ENCODE measurements around the gene DPH6. TPM values are rescaled to one million over a fixed set of nuclear protein-coding genes. Genes with fewer than 3 reads are reported as not detected.
"Not testable (repeated sequence)": the region's sequence is repeated elsewhere in the genome, so short reads cannot be mapped to it uniquely, and the experiment has no call there.

Gene DPH6
- total RNA-seq, 1 donor from 2014 or later = 13.2 TPM

DNA sequence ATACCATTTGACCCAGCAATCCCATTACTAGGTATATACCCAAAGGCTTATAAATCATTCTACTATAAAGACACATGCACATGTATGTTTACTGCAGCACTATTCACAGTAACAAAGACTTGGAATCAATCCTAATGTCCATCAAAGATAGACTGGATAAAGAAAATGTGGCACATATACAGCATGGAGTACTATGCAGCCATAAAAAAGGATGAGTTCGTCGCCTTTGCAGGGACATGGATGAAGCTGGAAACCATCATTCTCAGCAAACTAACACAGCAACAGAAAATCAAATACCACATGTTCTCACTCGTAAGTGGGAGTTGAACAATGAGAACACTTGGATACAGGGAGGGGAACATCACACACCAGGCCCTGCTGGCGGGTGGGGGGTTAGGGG lies 104.7 kb downstream of the DPH6 start:
- H3K4me3 Mint-ChIP-seq (ENCODE audit: low read depth); H3K9me3 Mint-ChIP-seq; H3K36me3 Mint-ChIP-seq (ENCODE audit: low read depth); H3K27me3 Mint-ChIP-seq (ENCODE audit: low read depth); H3K27ac Mint-ChIP-seq; DNase-seq (ENCODE audit: low spot score); H3K4me1 Mint-ChIP-seq (ENCODE audit: low read depth): not testable (repeated sequence)
- intact Hi-C loops (cut with micrococcal nuclease) = loop anchor here (10.0 kb wide), 1 partner anchor 156 kb away; no protein-coding TSS in a partner anchor

DNA sequence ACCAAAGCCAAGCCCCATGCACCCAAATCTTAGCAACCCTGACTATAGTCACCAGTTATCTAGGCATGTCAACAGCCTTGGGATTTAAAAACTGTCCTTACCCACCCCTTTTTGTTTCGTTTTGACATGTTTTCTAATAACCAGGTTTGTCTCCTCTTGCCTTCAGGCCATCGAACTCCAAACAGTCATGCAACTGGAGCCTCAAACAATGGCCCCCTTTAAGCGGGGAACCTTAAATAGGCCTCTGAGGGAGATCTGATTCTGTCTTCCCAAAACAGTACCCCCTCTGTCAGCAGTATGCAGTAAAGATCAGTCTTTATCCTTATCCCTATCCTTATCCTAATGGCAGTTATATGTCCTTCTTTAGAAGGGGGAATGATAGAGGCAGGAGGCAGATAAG lies 105.7 kb downstream of the DPH6 start:
- no peaks in the 10 kb centered on the region for H3K36me3 Mint-ChIP-seq (ENCODE audit: low read depth)
- no peak for DNase-seq (ENCODE audit: low spot score)
- no peak overlapping the region for H3K27ac Mint-ChIP-seq
- H3K4me1 Mint-ChIP-seq (ENCODE audit: low read depth) = no peaks in the 10 kb centered on the region
- no peak overlapping the region for H3K4me3 Mint-ChIP-seq (ENCODE audit: low read depth)
- no peaks in the 10 kb centered on the region for H3K27me3 Mint-ChIP-seq (ENCODE audit: low read depth)
- intact Hi-C loops (cut with micrococcal nuclease) = loop anchor here (10.0 kb wide), 1 partner anchor 155 kb away; no protein-coding TSS in a partner anchor
- peaks cover 3% of the 10 kb centered on the region for H3K9me3 Mint-ChIP-seq

DNA sequence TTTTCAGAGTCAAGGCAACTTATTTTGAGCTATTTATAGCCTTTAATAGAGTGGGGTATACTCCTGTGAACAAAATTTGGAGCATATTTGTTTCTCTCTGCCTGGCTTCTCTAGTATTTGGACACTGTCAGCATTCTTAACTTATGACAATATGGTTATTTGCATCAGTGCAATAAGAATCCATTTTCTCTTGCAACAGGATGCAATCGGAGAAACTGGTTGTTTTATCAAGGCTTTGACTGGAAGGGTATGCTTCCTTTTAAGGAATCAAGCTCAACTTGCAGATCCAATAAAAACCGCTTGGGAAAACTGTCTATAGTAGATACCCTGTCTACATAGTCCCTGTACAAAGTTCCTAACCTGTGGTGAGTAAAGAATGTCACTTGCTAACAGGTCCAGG lies 106.7 kb downstream of the DPH6 start:
- H3K27me3 Mint-ChIP-seq (ENCODE audit: low read depth) = no peaks in the 10 kb centered on the region
- no peak overlapping the region for H3K4me3 Mint-ChIP-seq (ENCODE audit: low read depth)
- intact Hi-C loops (cut with micrococcal nuclease) = no loop called here
- no peak overlapping the region for H3K27ac Mint-ChIP-seq
- H3K9me3 Mint-ChIP-seq = peaks cover 3% of the 10 kb centered on the region
- DNase-seq (ENCODE audit: low spot score) = no peak
- H3K36me3 Mint-ChIP-seq (ENCODE audit: low read depth) = no peaks in the 10 kb centered on the region
- no peaks in the 10 kb centered on the region for H3K4me1 Mint-ChIP-seq (ENCODE audit: low read depth)

DNA sequence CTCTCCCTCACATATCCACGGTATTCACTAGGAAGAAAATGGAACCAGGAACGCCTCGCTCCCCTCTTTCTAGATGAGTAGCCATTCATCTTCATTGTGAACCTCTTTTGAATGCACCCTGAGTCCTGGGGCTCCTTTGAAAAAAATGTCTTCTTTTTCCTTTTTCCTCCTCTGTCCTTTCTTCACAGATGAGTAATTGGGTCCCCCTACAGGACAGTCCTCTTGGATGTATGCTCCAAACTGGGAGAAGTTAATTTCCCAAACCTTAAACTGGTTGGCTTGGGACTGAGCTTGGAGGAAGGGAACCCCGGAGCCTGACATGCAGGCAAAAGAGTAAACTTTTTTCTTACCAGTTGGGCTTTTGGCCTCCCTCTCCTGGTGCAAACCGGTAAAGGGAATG lies 108.8 kb downstream of the DPH6 start:
- no peak overlapping the region for H3K4me3 Mint-ChIP-seq (ENCODE audit: low read depth)
- peaks cover 3% of the 10 kb centered on the region for H3K9me3 Mint-ChIP-seq
- H3K4me1 Mint-ChIP-seq (ENCODE audit: low read depth) = no peaks in the 10 kb centered on the region
- H3K36me3 Mint-ChIP-seq (ENCODE audit: low read depth) = no peaks in the 10 kb centered on the region
- H3K27me3 Mint-ChIP-seq (ENCODE audit: low read depth) = no peaks in the 10 kb centered on the region
- no peak overlapping the region for H3K27ac Mint-ChIP-seq
- no peak for DNase-seq (ENCODE audit: low spot score)
- intact Hi-C loops (cut with micrococcal nuclease) = no loop called here

DNA sequence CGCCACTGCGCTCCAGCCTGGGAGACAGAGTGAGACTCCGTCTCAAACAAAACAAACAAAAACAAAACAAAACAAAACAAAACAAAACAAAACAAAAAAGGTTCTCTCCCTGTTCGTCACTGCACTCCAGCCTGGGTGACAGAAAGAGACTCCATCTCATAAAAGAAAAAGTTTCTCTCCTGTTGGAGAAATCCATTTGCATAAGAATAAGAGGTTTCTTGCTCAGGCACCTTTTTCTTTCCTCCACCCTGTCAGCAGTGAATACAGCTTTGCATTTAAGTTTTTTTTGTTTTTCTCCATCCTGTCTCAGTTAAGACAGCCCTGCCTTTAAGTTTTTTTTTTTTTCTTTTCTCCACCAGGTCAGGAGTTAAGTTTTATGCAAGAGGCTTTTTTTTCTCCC lies 109.5 kb downstream of the DPH6 start:
- intact Hi-C loops (cut with micrococcal nuclease) = no loop called here
- H3K27me3 Mint-ChIP-seq (ENCODE audit: low read depth) = no peaks in the 10 kb centered on the region
- H3K4me1 Mint-ChIP-seq (ENCODE audit: low read depth) = no peaks in the 10 kb centered on the region
- H3K9me3 Mint-ChIP-seq = peaks cover 3% of the 10 kb centered on the region
- H3K27ac Mint-ChIP-seq = no peak overlapping the region
- no peak overlapping the region for H3K4me3 Mint-ChIP-seq (ENCODE audit: low read depth)
- no peaks in the 10 kb centered on the region for H3K36me3 Mint-ChIP-seq (ENCODE audit: low read depth)
- DNase-seq (ENCODE audit: low spot score) = no peak

DNA sequence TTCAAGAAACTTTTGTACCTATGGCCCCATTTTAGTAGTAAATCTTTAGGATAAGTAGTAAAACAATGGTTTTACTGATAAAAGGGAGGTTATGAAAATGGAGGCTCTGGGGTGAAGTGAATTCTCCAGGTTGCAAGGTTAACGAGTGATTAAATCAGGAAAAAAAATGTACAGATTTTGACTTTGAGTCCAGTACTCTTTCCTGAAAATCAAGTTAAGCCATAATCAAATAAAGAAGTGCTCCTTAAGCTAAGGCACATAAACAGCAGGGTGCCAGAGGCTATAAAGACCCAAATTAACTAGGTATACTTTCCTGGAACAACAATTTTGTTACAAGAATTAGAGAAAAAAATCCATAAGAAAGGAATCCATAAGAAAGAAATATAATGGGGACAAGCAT lies 114.7 kb downstream of the DPH6 start:
- no peak overlapping the region for H3K4me3 Mint-ChIP-seq (ENCODE audit: low read depth)
- intact Hi-C loops (cut with micrococcal nuclease) = no loop called here
- DNase-seq (ENCODE audit: low spot score) = no peak
- H3K27ac Mint-ChIP-seq = no peak overlapping the region
- H3K27me3 Mint-ChIP-seq (ENCODE audit: low read depth) = no peaks in the 10 kb centered on the region
- H3K36me3 Mint-ChIP-seq (ENCODE audit: low read depth) = no peaks in the 10 kb centered on the region
- no peaks in the 10 kb centered on the region for H3K4me1 Mint-ChIP-seq (ENCODE audit: low read depth)
- peaks cover 3% of the 10 kb centered on the region for H3K9me3 Mint-ChIP-seq

DNA sequence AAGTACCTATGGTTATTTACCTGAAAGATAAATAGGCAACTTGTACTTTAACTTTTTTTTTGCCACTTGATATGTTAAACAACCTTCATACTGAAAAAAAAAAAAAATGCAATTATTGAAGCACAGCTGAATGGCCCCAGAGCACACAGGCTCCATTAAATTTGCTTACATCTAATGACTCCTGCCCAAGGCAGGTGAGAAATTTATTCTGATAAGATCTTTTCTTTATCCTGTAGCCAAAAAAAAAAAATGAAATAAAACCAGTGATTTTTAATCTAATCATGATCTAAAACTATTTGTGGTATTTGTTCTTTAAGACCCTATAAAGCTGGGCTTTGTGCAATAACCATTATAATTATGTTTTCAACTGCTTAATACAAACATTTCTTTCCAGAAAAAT lies 115.7 kb downstream of the DPH6 start:
- intact Hi-C loops (cut with micrococcal nuclease) = no loop called here
- H3K4me1 Mint-ChIP-seq (ENCODE audit: low read depth) = no peaks in the 10 kb centered on the region
- no peak for DNase-seq (ENCODE audit: low spot score)
- no peak overlapping the region for H3K27ac Mint-ChIP-seq
- no peaks in the 10 kb centered on the region for H3K36me3 Mint-ChIP-seq (ENCODE audit: low read depth)
- H3K27me3 Mint-ChIP-seq (ENCODE audit: low read depth) = no peaks in the 10 kb centered on the region
- H3K4me3 Mint-ChIP-seq (ENCODE audit: low read depth) = no peak overlapping the region
- no peaks in the 10 kb centered on the region for H3K9me3 Mint-ChIP-seq

DNA sequence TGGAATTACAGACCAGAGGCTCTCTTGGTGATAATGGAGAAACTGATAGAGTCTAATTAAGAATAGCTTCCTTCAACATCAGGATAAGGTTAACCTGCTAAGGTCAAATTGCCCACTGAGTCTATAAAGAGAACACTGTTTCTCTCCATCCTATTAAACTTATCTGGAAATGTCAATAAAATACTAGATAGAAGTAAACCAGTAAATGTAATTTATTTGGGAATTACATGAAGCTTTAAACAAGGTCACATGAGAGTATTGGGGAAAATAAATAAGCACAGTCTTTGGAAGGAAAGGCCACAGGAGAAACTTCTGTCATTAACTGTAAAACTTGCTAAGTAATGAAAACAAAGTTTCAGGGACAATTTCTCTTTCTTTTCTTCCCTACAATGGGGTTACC lies 118.5 kb downstream of the DPH6 start:
- Mint-ChIP-seq H3K4me3 (ENCODE audit: low read depth) (no peak overlapping the region), H3K27me3 (ENCODE audit: low read depth) (no peaks in the 10 kb centered on the region), H3K36me3 (ENCODE audit: low read depth) (no peaks in the 10 kb centered on the region), H3K27ac (no peak overlapping the region), H3K4me1 (ENCODE audit: low read depth) (no peaks in the 10 kb centered on the region), H3K9me3 (peaks cover 3% of the 10 kb centered on the region)
- DNase-seq (ENCODE audit: low spot score) = no peak
- intact Hi-C loops (cut with micrococcal nuclease) = no loop called here

DNA sequence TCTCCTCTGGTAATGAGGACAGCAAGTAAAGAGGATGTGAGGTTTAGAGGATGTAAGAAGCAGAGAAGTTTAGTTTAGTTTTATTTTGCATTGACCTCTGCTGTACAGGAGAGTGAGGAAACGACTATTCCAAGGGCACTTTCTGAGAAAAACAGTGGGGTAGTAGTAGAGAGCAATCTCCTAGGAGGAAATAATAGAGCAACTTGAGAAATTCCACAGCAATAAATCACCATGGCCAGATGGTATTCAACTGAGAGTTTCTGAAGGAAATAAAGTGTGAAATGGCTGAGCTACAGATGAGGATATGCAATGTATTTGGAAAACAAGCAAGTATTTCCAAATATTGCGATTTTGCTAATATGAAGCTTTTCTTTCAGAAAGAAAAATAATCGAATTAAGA lies 118.9 kb downstream of the DPH6 start:
- no peaks in the 10 kb centered on the region for H3K4me1 Mint-ChIP-seq (ENCODE audit: low read depth)
- no peak overlapping the region for H3K27ac Mint-ChIP-seq
- H3K36me3 Mint-ChIP-seq (ENCODE audit: low read depth) = no peaks in the 10 kb centered on the region
- intact Hi-C loops (cut with micrococcal nuclease) = no loop called here
- no peaks in the 10 kb centered on the region for H3K27me3 Mint-ChIP-seq (ENCODE audit: low read depth)
- H3K4me3 Mint-ChIP-seq (ENCODE audit: low read depth) = no peak overlapping the region
- peaks cover 3% of the 10 kb centered on the region for H3K9me3 Mint-ChIP-seq
- DNase-seq (ENCODE audit: low spot score) = no peak

DNA sequence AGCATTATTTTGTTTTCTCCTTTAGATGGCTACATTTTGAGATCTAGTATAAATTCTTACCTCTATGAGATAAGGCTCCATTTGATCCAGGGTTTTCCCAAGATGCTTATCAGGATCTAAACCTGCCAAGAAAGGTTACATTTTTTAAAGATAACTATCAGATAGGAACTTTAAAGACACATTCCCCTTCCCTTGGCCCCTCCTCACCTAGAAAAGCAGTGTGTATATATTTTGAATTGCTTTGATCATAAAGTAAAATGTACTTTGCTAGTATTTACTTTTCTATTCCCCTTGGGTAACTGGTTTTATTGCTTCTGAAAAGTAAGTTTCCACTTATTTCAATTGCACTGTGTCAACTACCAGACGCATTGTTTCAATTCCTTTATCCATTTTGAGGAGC lies 135.2 kb downstream of the DPH6 start:
- Mint-ChIP-seq H3K4me3 (ENCODE audit: low read depth) (no peak overlapping the region), H3K36me3 (ENCODE audit: low read depth) (no peaks in the 10 kb centered on the region), H3K27ac (no peak overlapping the region), H3K27me3 (ENCODE audit: low read depth) (no peaks in the 10 kb centered on the region), H3K4me1 (ENCODE audit: low read depth) (no peaks in the 10 kb centered on the region), H3K9me3 (no peaks in the 10 kb centered on the region)
- DNase-seq (ENCODE audit: low spot score) = no peak
- intact Hi-C loops (cut with micrococcal nuclease) = no loop called here

DNA sequence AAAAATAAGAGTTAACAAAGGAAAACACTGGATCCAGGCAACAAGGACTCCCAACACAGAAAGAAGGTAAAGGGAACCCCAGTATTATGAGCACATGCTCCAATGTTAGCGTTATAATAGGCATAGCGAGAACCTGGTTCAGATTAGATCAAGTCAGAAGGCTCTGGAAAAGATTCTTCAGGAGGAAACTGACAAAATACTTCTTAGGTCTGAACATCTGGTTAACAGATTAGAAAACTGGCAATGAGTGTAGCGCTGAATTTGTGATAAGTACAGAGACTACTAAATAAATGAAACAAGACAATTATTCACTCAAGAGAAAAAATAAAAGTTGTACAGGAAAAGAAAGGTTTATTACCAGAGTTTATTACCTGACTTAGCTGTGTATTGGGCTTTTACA lies 146.1 kb downstream of the DPH6 start:
- H3K9me3 Mint-ChIP-seq = no peaks in the 10 kb centered on the region
- H3K36me3 Mint-ChIP-seq (ENCODE audit: low read depth) = no peaks in the 10 kb centered on the region
- H3K4me1 Mint-ChIP-seq (ENCODE audit: low read depth) = no peaks in the 10 kb centered on the region
- no peak overlapping the region for H3K4me3 Mint-ChIP-seq (ENCODE audit: low read depth)
- no peak overlapping the region for H3K27ac Mint-ChIP-seq
- no peak for DNase-seq (ENCODE audit: low spot score)
- no peaks in the 10 kb centered on the region for H3K27me3 Mint-ChIP-seq (ENCODE audit: low read depth)
- intact Hi-C loops (cut with micrococcal nuclease) = no loop called here

DNA sequence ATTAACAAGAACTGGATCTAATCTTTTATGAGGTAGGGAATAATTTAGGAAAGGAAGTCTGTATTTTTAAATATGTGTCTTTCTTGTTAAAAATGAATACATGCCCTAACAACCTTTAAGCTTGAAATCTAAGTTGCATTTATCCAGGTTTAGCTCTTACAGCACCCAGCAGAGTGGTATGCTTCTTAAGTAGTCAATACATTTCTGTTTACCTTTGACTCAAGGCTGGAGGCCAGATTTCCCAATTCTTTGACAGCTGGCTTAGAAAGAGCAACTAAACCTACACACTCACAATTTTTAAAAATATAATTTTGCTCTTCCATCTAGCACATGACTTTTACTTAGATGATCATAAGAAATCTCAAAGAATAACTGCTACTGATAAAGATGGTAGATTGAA lies 148.9 kb downstream of the DPH6 start:
- Mint-ChIP-seq H3K27ac (no peak overlapping the region), H3K4me3 (ENCODE audit: low read depth) (no peak overlapping the region), H3K36me3 (ENCODE audit: low read depth) (no peaks in the 10 kb centered on the region)

DNA sequence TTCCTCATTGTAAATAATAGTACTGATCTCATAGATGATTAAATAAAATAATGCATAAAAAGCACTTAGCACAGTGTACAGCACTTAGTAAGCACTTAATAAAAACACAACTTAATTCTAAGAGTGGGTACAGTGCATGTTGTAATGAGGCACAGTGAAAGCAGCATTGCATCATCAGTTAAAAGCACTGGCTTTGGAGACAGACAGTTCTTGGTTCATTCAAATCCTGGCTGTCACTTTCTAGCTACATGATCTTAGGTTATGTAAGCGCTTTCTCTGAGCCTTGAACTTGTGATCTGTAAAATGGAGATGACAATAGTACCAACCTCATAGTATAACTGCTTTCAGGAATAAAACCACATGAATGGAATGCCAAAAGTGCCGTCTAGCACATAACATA lies 151.5 kb downstream of the DPH6 start:
- no peak overlapping the region for H3K27ac Mint-ChIP-seq

More for the DNA sequence above, 148.9 kb downstream of the DPH6 start:
- intact Hi-C loops (cut with micrococcal nuclease) = no loop called here
- DNase-seq (ENCODE audit: low spot score) = no peak
- H3K27me3 Mint-ChIP-seq (ENCODE audit: low read depth) = no peaks in the 10 kb centered on the region
- peaks cover 8% of the 10 kb centered on the region for H3K9me3 Mint-ChIP-seq
- H3K4me1 Mint-ChIP-seq (ENCODE audit: low read depth) = no peaks in the 10 kb centered on the region

DNA sequence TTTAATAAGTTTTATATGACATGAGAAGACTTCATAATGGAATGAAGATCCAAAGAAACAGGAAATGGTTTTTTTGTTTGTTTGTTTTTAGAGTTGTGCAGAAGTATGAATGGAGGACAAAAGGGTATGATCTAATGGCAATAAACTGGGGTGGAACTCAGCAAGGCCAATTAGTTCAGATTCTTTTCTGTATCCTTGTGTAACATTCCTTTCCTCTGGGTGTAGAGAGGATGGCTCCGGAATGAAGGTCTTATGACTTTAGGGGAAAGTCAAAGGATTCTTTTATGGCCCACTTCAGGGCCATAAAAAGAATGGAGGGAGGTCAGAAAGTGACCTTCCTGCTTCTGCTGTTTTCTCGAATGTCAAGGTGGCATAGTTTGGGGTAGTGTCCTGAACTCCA lies 152.6 kb downstream of the DPH6 start:
- H3K27ac Mint-ChIP-seq = no peak overlapping the region
- no peaks in the 10 kb centered on the region for H3K4me1 Mint-ChIP-seq (ENCODE audit: low read depth)
- no peak overlapping the region for H3K4me3 Mint-ChIP-seq (ENCODE audit: low read depth)
- H3K9me3 Mint-ChIP-seq = peaks cover 12% of the 10 kb centered on the region
- no peaks in the 10 kb centered on the region for H3K36me3 Mint-ChIP-seq (ENCODE audit: low read depth)
- no peaks in the 10 kb centered on the region for H3K27me3 Mint-ChIP-seq (ENCODE audit: low read depth)
- DNase-seq (ENCODE audit: low spot score) = no peak
- intact Hi-C loops (cut with micrococcal nuclease) = no loop called here

More for the DNA sequence above, 151.5 kb downstream of the DPH6 start:
- no peaks in the 10 kb centered on the region for H3K4me1 Mint-ChIP-seq (ENCODE audit: low read depth)
- H3K36me3 Mint-ChIP-seq (ENCODE audit: low read depth) = no peaks in the 10 kb centered on the region
- no peak for DNase-seq (ENCODE audit: low spot score)
- no peaks in the 10 kb centered on the region for H3K27me3 Mint-ChIP-seq (ENCODE audit: low read depth)
- intact Hi-C loops (cut with micrococcal nuclease) = no loop called here
- peaks cover 8% of the 10 kb centered on the region for H3K9me3 Mint-ChIP-seq
- H3K4me3 Mint-ChIP-seq (ENCODE audit: low read depth) = no peak overlapping the region
